Testis (tissue), 2 donors: Measurements from ENCODE around the gene TSSC4.

Experiments used
- POLR2A ChIP-seq: fragments of 450-650 bp; IDR thresholded peaks from one replicate; pipeline ENCODE4 v1.6.1; 2017; ENCODE audit warnings: antibody characterized with exemption, mild to moderate bottlenecking, moderate library complexity
- TF ChIP-seq, protein P1 (sequence below), 3 experiments: fragments of 450-650 bp in 2 of 3; fragments of 200-600 bp in 1 of 3; sonication (generic) in 1 of 3; IDR thresholded peaks; one replicate each; pipeline ENCODE4 v1.5.1; 2016 to 2019; ENCODE audit warnings: antibody characterized with exemption in 3 of 3, mild to moderate bottlenecking in 2 of 3, moderate library complexity in 1 of 3

DNA sequence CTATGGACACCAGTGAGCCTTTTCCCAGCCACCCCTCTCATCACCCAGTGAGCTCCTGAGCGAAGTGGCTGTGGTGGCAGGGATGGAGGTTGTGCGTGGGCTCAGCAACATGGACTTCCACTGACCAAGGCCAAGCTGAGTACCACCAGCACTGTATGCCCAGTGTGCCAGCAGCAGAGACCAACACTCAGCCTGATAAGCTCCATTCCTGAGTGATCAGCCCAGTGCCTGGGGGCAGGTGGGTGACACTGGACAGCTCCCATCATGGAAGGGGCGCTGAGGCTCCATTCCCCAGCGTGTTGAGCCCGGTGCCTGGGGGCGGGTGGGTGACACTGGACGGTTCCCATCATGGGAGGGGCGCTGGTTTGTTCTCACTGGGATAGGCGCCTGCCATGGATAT is 41.0 kb upstream of the TSSC4 start:
- TF ChIP-seq, protein P1, sequence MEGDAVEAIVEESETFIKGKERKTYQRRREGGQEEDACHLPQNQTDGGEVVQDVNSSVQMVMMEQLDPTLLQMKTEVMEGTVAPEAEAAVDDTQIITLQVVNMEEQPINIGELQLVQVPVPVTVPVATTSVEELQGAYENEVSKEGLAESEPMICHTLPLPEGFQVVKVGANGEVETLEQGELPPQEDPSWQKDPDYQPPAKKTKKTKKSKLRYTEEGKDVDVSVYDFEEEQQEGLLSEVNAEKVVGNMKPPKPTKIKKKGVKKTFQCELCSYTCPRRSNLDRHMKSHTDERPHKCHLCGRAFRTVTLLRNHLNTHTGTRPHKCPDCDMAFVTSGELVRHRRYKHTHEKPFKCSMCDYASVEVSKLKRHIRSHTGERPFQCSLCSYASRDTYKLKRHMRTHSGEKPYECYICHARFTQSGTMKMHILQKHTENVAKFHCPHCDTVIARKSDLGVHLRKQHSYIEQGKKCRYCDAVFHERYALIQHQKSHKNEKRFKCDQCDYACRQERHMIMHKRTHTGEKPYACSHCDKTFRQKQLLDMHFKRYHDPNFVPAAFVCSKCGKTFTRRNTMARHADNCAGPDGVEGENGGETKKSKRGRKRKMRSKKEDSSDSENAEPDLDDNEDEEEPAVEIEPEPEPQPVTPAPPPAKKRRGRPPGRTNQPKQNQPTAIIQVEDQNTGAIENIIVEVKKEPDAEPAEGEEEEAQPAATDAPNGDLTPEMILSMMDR (IDR thresholded peaks at IDR 0.05) = no peak
- TF ChIP-seq POLR2A = no peak
